SK-N-SH (cell line): ENCODE measurements around the gene FRA10AC1. TPM values are rescaled to one million over a fixed set of nuclear protein-coding genes. Genes with fewer than 3 reads are reported as not detected.

Experiments
- CTCF ChIA-PET: fragments of 300-600, 350-600 bp; formaldehyde crosslinking; extraction: SDS; loops from one replicate; lab custom pipeline; 2021; lab: Yijun Ruan, JAX
- POLR2A ChIA-PET: fragments of 350-600 bp; sonication (Branson Sonifier 250); formaldehyde crosslinking; extraction: SDS; loops from one replicate; lab custom pipeline; 2020; ENCODE audit warnings: antibody characterized with exemption, inconsistent platforms; lab: Yijun Ruan, JAX
- DNase-seq: peaks from one replicate; pipeline ENCODE4 v3.0.0; 2012
- H2AFZ ChIP-seq: fragments of 200-600 bp; sonication (generic); 2 replicates; pipeline ENCODE4 v1.8.1; 2016; ENCODE audit warnings: antibody characterized with exemption, mild to moderate bottlenecking, low read depth
- H3F3A ChIP-seq: fragments of 200-600 bp; sonication (generic); replicated peaks from 2 replicates; pipeline ENCODE3; 2016; ENCODE audit warnings: antibody characterized with exemption, mild to moderate bottlenecking; ENCODE audit not compliant: insufficient read depth
- H3K27ac ChIP-seq, 2 experiments: fragments of 200-500 bp in 1 of 2; fragments of 200-600 bp in 1 of 2; sonication (Bioruptor generic) in 1 of 2; sonication (generic), shearing (Covaris generic) in 1 of 2; 2 replicates each; pipeline versions ENCODE4 v1.5.1 to v1.6.1; 2014 to 2016; ENCODE audit warnings: low read depth in 2 of 2, inconsistent platforms in 1 of 2, low read length in 1 of 2, mild to moderate bottlenecking in 1 of 2, mixed read lengths in 1 of 2
- H3K27me3 ChIP-seq: fragments of 200-600 bp; sonication (generic), shearing (Covaris generic); 2 replicates; pipeline ENCODE4 v1.6.1; 2016; ENCODE audit warnings: mixed run types; ENCODE audit not compliant: insufficient read depth
- H3K36me3 ChIP-seq, 2 experiments: fragments of 200-500 bp in 1 of 2; fragments of 200-600 bp in 1 of 2; sonication (Bioruptor generic) in 1 of 2; sonication (generic) in 1 of 2; replicated peaks in 1 of 2; 2 replicates each; pipeline versions ENCODE3 to v1.5.1; 2014 to 2016; ENCODE audit warnings: low read length in 1 of 2, mild to moderate bottlenecking in 1 of 2; ENCODE audit not compliant: insufficient read depth in 2 of 2, control insufficient read depth in 1 of 2
- H3K4me1 ChIP-seq, 2 experiments: fragments of 200-500 bp in 1 of 2; fragments of 200-600 bp in 1 of 2; sonication (Bioruptor generic) in 1 of 2; sonication (generic), shearing (Covaris generic) in 1 of 2; 2 replicates each; pipeline versions ENCODE4 v1.5.1 to v1.6.1; 2014 to 2016; ENCODE audit warnings: low read depth in 1 of 2, low read length in 1 of 2, mixed run types in 1 of 2; ENCODE audit not compliant: insufficient read depth in 2 of 2, control insufficient read depth in 1 of 2
- H3K4me2 ChIP-seq: fragments of 200-600 bp; sonication (generic), shearing (Covaris generic); 2 replicates; pipeline ENCODE4 v1.6.1; 2017; ENCODE audit warnings: mixed run types
- H3K4me3 ChIP-seq, 2 experiments: fragments of 200-500 bp in 1 of 2; fragments of 200-600 bp in 1 of 2; sonication (Bioruptor generic) in 1 of 2; sonication (generic), shearing (Covaris generic) in 1 of 2; 2 replicates each; pipeline versions ENCODE4 v1.5.1 to v1.8.1; 2014 to 2016; ENCODE audit warnings: low read depth in 2 of 2, inconsistent platforms in 1 of 2, low read length in 1 of 2, mild to moderate bottlenecking in 1 of 2, mixed read lengths in 1 of 2, moderate library complexity in 1 of 2
- H3K79me2 ChIP-seq: fragments of 200-600 bp; sonication (generic); 2 replicates; pipeline ENCODE4 v1.8.1; 2017; ENCODE audit warnings: mild to moderate bottlenecking; ENCODE audit not compliant: insufficient read depth
- H3K9ac ChIP-seq: fragments of 200-600 bp; sonication (generic); 2 replicates; pipeline ENCODE4 v1.6.1; 2017; ENCODE audit warnings: mixed run types
- H3K9me2 ChIP-seq: fragments of 200-600 bp; sonication (generic); 2 replicates; pipeline ENCODE4 v1.6.1; 2017; ENCODE audit warnings: mixed run types
- H3K9me3 ChIP-seq: fragments of 200-600 bp; sonication (generic); 2 replicates; pipeline ENCODE4 v1.6.1; 2017; ENCODE audit warnings: mixed run types, mild to moderate bottlenecking, moderate library complexity
- H4K20me1 ChIP-seq: fragments of 200-600 bp; sonication (generic); 2 replicates; pipeline ENCODE4 v1.6.1; 2017; ENCODE audit warnings: mild to moderate bottlenecking, mixed run types; ENCODE audit not compliant: insufficient read depth
- ELF1 ChIP-seq: IDR thresholded peaks from 2 replicates; pipeline ENCODE4 v1.4.0; 2012
- EP300 ChIP-seq, 2 experiments: IDR thresholded peaks; 2 replicates each; pipeline versions ENCODE4 v1.4.0 to v1.6.1; 2012; ENCODE audit warnings: borderline replicate concordance in 1 of 2, low read depth in 1 of 2, low read length in 1 of 2
- FOXJ3 ChIP-seq: sonication (generic); formaldehyde crosslinking; IDR thresholded peaks from 2 replicates; pipeline ENCODE4 v1.5.1; 2020; ENCODE audit warnings: mild to moderate bottlenecking, missing genetic modification reagents
- FOXM1 ChIP-seq: IDR thresholded peaks from 2 replicates; pipeline ENCODE4 v1.4.0; 2012; ENCODE audit warnings: low read depth, mild to moderate bottlenecking
- JUND ChIP-seq: IDR thresholded peaks from 2 replicates; pipeline ENCODE4 v1.4.0; 2012
- MAX ChIP-seq: IDR thresholded peaks from 2 replicates; pipeline ENCODE4 v1.4.0; 2012; ENCODE audit warnings: low read depth
- NRF1 ChIP-seq: IDR thresholded peaks from 2 replicates; pipeline ENCODE4 v1.6.1; 2012; ENCODE audit warnings: low read depth, mild to moderate bottlenecking, low read length
- POLR2AphosphoS5 ChIP-seq: IDR thresholded peaks from 2 replicates; pipeline ENCODE4 v1.6.1; 2012; ENCODE audit warnings: low read depth, low read length
- RXRA ChIP-seq: IDR thresholded peaks from 2 replicates; pipeline ENCODE4 v1.4.0; 2012; ENCODE audit warnings: low read depth, mild to moderate bottlenecking, borderline replicate concordance
- SIN3A ChIP-seq: IDR thresholded peaks from 2 replicates; pipeline ENCODE4 v1.6.1; 2012; ENCODE audit warnings: low read depth, mild to moderate bottlenecking, low read length, moderate library complexity, borderline replicate concordance
- SMC3 ChIP-seq: IDR thresholded peaks from 2 replicates; pipeline ENCODE4 v1.6.1; 2012; ENCODE audit warnings: low read depth, low read length, improper control_type of control experiment
- TCF12 ChIP-seq: IDR thresholded peaks from 2 replicates; pipeline ENCODE4 v1.4.0; 2012
- TEAD4 ChIP-seq: IDR thresholded peaks from 2 replicates; pipeline ENCODE4 v1.4.0; 2012; ENCODE audit warnings: mild to moderate bottlenecking, borderline replicate concordance; ENCODE audit not compliant: insufficient read depth
- USF1 ChIP-seq: IDR thresholded peaks from 2 replicates; pipeline ENCODE4 v1.4.0; 2012; ENCODE audit warnings: low read depth, borderline replicate concordance
- YY1 ChIP-seq: IDR thresholded peaks from 2 replicates; pipeline ENCODE4 v1.4.0; 2012; ENCODE audit warnings: low read depth, mild to moderate bottlenecking
- ZBTB33 ChIP-seq: IDR thresholded peaks from 2 replicates; pipeline ENCODE4 v1.4.0; 2012; ENCODE audit warnings: low read depth, borderline replicate concordance
- WGBS: methylation state at CpG from one replicate; pipeline ENCODE4 v1.1.6; 2017; ENCODE audit warnings: low lambda C conversion rate; 5-methylcytosine and 5-hydroxymethylcytosine counted together
- polyA plus RNA-seq, 3 experiments: library from polyadenylated mRNA; depleted of rRNA; stranded (reverse); fragments of >200 nt; gene quantifications; 2 replicates each; pipeline ENCODE4 v1.2.3, GENCODE V29; 2012

The FRA10AC1 gene
- polyA plus RNA-seq, 1 of the 3 experiments (the other 2 are of a cell fraction) = 3.9 TPM

GRCh38 chr10:93741367-93741766 is 39.0 kb upstream of the FRA10AC1 start:
- ChIA-PET CTCF (no interaction called here), POLR2A (no interaction called here)
- no peaks in the 10 kb centered on the region for H3K27me3 ChIP-seq
- no peaks in the 10 kb centered on the region for H3K9me3 ChIP-seq
- no peak overlapping the region for H2AFZ ChIP-seq
- no peak overlapping the region for H3K9ac ChIP-seq
- H3K79me2 ChIP-seq = no peaks in the 10 kb centered on the region
- DNase-seq = no peak
- no peaks in the 10 kb centered on the region for H3F3A ChIP-seq
- no peak overlapping the region for H3K4me3 ChIP-seq
- H4K20me1 ChIP-seq = no peaks in the 10 kb centered on the region
- no peaks in the 10 kb centered on the region for H3K4me1 ChIP-seq
- H3K9me2 ChIP-seq = no peaks in the 10 kb centered on the region
- H3K27ac ChIP-seq = no peak overlapping the region
- 34% methylated on average over 3 of the region's 3 CpGs for WGBS
- TF ChIP-seq SMC3 (no peak), JUND (no peak), SIN3A (no peak), MAX (no peak), TEAD4 (no peak), USF1 (no peak), ELF1 (no peak), POLR2AphosphoS5 (no peak), FOXM1 (no peak), NRF1 (no peak), ZBTB33 (no peak), YY1 (no peak), FOXJ3 (CRISPR knock-in tag) (no peak), RXRA (no peak), EP300 (IDR thresholded peaks at IDR 0.05; ENCODE audit: borderline replicate concordance in 1 of 2, low read depth in 1 of 2, low read length in 1 of 2) (no peak), TCF12 (no peak)
- H3K4me2 ChIP-seq = no peak overlapping the region
- H3K36me3 ChIP-seq = no peaks in the 10 kb centered on the region

- no peaks in the 10 kb centered on the region for H3K36me3 ChIP-seq
- no peaks in the 10 kb centered on the region for H3K9me3 ChIP-seq
- H2AFZ ChIP-seq = no peak overlapping the region
- no peaks in the 10 kb centered on the region for H4K20me1 ChIP-seq
- no peak for DNase-seq
- H3K27ac ChIP-seq = no peak overlapping the region
- H3K9me2 ChIP-seq = no peaks in the 10 kb centered on the region
- CTCF ChIA-PET = interaction anchor here (1.0 to 1.1 kb wide), 2 partner anchors 24 to 31 kb away, joined by 3 to 4 read pairs; partner anchors contain the start of genes FRA10AC1 and LGI1
- no peaks in the 10 kb centered on the region for H3K27me3 ChIP-seq
- no peak for TF ChIP-seq ZBTB33
- WGBS = 14% methylated on average over 1 of the region's 1 CpG
- POLR2A ChIA-PET = no interaction called here
- no peak overlapping the region for H3K4me3 ChIP-seq
- H3K79me2 ChIP-seq = no peaks in the 10 kb centered on the region
- no peak overlapping the region for H3K4me2 ChIP-seq
- H3F3A ChIP-seq = no peaks in the 10 kb centered on the region
- no peak overlapping the region for H3K9ac ChIP-seq
- H3K4me1 ChIP-seq = no peaks in the 10 kb centered on the region
These were observed 23.6 kb upstream of the FRA10AC1 start for GRCh38 chr10:93726024-93726423.
